GM19239 (cell line): ENCODE data around the gene TRIM25.

Source experiments
- DNase-seq: peaks from one replicate; pipeline ENCODE4 v3.0.0; 2011; ENCODE audit warnings: low spot score; ENCODE audit not compliant: insufficient read length
- FAIRE-seq: peaks from 2 replicates; lab custom pipeline; 2011; peaks lifted over from hg19 to GRCh38; lab: Jason Lieb, UNC

TRIM25 gene

GRCh38 chr17:56928586-56928985, 14.7 kb upstream of the TRIM25 start:
- no peak for FAIRE-seq
- DNase-seq, result no peak

- no peak for FAIRE-seq
- no peak for DNase-seq
Observed at GRCh38 chr17:56926704-56927103, 12.9 kb upstream of the TRIM25 start.

GRCh38 chr17:56926270-56926669, 12.4 kb upstream of the TRIM25 start:
- no peak for FAIRE-seq
- DNase-seq, result no peak

- FAIRE-seq (no peak), DNase-seq (no peak)
Observed at GRCh38 chr17:56925088-56925487, 11.2 kb upstream of the TRIM25 start.

- DNase-seq, result no peak
- FAIRE-seq, result no peak
Observed at GRCh38 chr17:56919717-56920116, 5.9 kb upstream of the TRIM25 start.

- DNase-seq (no peak), FAIRE-seq (no peak)
Observed at GRCh38 chr17:56918916-56919315, 5.1 kb upstream of the TRIM25 start.

- DNase-seq (no peak), FAIRE-seq (no peak)
Observed at GRCh38 chr17:56917559-56918296, 3.9 kb upstream of the TRIM25 start.

GRCh38 chr17:56914581-56915273, 878 bp upstream of the TRIM25 start:
- DNase-seq (no peak), FAIRE-seq (peak; percentile 64)

GRCh38 chr17:56913353-56913866, 439 bp downstream of the TRIM25 start:
- DNase-seq (no peak), FAIRE-seq (no peak)

- FAIRE-seq, result no peak
- DNase-seq, result no peak
Observed at GRCh38 chr17:56913000-56913311, 893 bp downstream of the TRIM25 start.

GRCh38 chr17:56912105-56912999, 1.5 kb downstream of the TRIM25 start:
- no peak for FAIRE-seq
- no peak for DNase-seq

GRCh38 chr17:56910509-56911235, 3.2 kb downstream of the TRIM25 start:
- no peak for DNase-seq
- no peak for FAIRE-seq

GRCh38 chr17:56909742-56910508, 3.9 kb downstream of the TRIM25 start:
- FAIRE-seq, result no peak
- no peak for DNase-seq

GRCh38 chr17:56908001-56908542, 5.8 kb downstream of the TRIM25 start:
- peak; percentile 74 for FAIRE-seq
- DNase-seq, result peak; percentile 49

- FAIRE-seq (no peak), DNase-seq (no peak)
Observed at GRCh38 chr17:56903560-56903959, 10.3 kb downstream of the TRIM25 start.

- DNase-seq, result no peak
Observed at GRCh38 chr17:56902348-56902747, 11.5 kb downstream of the TRIM25 start.

GRCh38 chr17:56899403-56899802, 14.4 kb downstream of the TRIM25 start:
- DNase-seq (no peak), FAIRE-seq (no peak)

More at GRCh38 chr17:56902348-56902747, 11.5 kb downstream of the TRIM25 start:
- FAIRE-seq, result no peak

- FAIRE-seq, result no peak
- no peak for DNase-seq
Observed at GRCh38 chr17:56898874-56899273, 15.0 kb downstream of the TRIM25 start.
